ENCODE measurements around the gene CDH4.

CDH4 gene

GRCh38 chr20:61746147-61746646 is 494.1 kb downstream of the CDH4 start:
- DNase-seq: no peak

GRCh38 chr20:61746781-61747180 is 494.7 kb downstream of the CDH4 start:
- no peak for DNase-seq

- no peak for DNase-seq
Observed at GRCh38 chr20:61748376-61748775, 496.3 kb downstream of the CDH4 start.

GRCh38 chr20:61749406-61750075 is 497.5 kb downstream of the CDH4 start:
- DNase-seq: no peak

DNA sequence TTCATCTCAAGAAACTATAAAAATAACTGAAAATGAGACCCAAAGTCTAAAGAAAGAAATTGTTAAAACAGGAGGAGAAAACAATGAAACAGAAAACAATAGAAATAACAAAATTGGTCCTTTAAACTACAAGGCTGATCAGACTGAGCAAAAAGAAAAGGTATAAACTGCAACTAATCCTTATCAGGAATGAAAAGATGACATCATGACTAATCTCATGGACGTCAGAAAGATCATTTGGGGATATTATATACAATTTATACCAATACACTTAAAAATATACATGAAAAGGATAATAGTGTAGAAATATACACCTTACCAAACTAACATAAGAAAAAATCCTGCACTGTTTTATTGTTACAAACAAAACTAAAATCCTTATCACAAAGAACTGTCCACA is 498.0 kb downstream of the CDH4 start:
- DNase-seq: no peak

- DNase-seq: no peak
Observed at GRCh38 chr20:61752576-61752975, 500.5 kb downstream of the CDH4 start.

DNA sequence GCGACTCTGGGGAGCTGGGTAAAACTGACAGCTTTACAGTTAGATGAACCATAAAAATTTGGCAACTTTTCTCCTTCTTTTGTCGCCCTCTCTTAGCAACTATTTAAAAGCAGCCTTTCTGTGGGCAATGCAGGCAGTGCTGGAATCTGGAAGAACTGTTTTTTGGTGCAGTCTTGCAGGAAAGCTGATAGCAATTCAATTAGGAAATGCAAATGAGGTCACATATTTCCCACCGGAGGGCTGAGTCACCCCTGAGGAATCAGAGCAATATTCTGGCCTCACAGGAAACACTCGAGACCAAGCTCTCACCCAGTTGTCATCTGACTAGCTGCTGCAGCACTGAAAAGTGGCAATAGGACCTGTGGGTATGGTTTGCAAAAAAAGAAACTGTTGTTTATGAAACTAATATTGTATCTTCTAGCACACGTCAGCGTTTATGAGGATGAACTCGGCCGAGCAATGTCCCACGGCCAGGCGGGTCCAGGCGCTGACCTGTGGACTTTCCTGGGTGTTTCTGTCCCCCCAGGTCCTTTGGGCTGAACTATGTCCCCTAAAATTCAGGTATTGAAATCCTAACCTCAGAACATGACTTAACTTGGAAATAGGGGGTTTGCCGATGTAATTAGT is 501.4 kb downstream of the CDH4 start:
- DNase-seq: no peak

DNA sequence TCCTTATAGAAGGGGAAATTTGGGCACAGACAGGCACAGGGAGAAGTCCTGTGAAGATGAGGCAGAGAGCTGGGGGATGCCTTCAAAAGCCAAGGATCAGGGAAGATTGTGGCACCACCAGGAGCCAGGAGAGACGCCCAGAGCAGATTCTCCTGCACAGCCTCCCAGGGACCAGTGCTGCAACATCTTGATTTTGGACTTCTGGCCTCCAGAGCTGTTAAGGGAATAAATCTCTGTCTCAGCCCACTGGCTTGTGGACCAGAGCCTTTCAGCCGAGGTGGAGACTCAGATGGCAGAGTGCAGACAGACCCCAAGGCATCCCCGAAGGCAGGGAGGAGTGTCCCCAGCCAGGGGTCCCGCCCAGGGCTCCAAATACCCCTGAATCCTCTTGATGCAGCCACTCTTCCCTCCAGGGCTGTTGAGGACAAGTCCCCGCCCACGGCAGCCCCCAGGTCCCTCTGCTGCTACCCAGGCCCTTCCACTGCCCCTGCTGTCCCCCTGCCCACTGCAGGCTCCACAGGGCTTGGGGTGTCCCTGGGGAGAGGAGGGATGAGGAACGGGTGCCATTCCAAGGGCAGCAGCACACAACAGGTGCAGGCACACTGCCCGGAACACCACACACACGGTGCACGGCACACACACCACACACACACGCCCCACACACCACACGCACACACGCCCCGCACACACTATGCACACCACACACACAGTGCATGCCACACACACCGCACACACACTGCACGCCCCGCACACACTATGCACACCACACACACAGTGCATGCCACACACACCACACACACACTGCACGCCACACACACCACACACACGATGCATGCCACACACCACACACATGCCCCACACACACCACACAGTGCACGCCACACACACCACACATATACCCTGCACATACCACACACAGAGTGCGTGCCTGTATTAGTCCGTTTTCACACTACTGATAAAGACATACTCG is 502.2 kb downstream of the CDH4 start:
- no peak for DNase-seq

DNA sequence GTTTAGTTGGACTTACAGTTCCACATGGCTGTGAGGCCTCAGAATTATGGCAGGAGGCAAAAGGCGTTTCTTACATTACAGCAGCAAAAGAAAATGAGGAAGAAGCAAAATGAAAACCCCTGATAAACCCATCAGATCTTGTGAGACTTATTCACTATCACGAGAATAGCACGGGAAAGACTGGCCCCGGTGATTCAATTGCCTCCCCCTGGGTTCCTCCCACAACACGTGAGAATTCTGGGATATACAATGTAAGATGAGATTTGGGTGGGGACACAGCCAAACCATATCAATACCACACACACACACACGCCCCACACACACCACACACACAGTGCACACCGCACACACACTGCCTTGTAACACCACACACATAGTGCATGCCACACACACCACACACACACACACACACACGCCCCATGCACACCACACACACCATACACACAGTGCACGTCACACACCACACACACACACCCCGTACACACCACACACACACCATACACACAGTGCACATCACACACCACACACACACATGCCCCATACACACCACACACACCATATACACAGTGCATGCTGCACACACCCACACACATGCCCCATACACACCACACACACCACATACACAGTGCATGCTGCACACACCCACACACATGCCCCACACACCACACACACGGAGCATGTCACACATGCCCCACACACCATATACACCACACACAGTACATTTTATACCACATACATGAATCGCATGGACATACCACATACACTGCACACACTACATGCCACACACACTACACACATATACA is 503.1 kb downstream of the CDH4 start:
- no peak for DNase-seq

DNA sequence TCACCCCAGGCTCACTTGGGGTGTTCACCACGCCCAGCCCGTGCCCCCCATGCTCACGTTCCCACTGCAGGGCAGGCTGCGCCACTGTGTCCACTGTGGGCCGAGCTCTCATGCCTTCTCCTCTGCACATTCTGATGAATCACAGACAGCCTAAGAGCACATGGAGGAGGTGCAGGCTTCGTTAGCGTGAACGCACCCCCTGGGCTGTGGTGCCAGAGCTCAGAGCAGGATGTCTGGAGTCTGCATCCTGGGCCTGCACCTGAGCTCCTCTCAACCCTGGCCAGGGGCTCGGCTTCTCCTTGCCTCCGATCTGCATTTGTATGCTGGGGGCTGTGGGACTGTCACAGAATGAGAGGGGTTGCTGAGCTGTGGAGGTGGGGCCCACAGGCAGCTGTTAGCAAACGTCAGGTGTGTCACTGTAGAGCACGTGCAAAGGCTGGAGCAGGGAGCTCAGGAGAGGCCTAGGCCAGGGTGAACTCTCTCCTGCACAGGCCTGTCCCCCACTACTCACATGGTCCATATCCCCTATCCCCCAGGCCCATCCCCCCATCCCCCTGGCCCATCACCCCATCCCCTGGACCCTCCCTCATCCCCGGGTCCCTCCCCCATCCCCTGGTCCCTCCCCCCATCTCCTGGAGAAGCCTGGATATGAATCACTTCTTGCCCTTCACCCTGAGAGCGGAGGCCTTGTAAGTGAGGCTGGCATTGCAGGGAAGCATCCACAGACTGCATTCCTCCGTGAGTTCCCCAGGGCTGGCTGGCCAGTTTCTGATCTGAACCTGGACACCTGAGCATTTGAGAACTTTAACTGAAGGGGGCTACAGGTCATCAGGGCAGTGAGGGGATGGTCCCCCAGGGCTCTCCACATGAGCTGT is 504.1 kb downstream of the CDH4 start:
- DNase-seq: no peak

- DNase-seq: no peak
Observed at GRCh38 chr20:61756966-61757677, 505.1 kb downstream of the CDH4 start.

DNA sequence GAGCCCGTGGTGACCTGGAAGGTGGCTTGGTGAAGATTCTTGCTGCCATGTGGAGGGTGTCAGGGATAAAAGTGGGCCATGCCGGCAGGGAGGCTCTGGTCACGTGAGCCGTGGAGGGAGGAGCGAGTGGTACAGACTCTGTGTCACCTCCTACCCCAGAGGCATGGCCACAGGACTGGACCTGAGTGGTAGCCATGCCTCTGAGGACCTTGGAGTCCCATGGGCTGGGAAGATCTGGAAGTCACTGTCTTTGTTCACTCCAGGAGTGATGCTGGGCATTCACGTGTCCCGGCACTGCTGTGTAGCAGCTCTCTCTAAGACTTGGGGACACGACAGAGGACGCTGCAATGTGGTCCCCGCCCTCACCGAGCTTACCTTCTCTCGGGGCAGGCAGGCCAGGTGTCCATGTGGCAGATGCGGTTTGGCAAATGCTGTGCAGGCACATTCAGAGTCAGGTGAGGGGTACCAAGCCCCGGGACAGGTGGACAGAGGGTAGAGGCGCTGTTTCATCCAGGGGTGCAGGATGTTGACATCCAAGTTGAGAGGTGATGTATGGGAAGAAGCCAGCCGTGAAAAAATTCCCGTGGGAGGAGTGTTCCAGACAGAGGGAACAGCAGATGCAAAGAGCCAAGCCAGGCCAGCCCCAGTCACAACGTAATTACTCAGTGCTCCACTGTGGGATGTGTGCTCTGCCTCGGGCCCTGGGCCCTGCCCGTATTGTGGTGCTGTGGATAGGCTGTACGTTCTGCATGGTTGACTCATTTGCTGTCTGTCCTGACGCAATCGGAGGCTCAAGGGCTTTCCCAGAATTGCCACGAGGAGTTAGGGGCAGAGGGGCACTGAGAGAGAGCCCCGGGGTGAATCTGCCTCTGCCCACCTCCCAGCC is 505.9 kb downstream of the CDH4 start:
- no peak for DNase-seq

GRCh38 chr20:61758564-61759200 is 506.6 kb downstream of the CDH4 start:
- DNase-seq: no peak

DNA sequence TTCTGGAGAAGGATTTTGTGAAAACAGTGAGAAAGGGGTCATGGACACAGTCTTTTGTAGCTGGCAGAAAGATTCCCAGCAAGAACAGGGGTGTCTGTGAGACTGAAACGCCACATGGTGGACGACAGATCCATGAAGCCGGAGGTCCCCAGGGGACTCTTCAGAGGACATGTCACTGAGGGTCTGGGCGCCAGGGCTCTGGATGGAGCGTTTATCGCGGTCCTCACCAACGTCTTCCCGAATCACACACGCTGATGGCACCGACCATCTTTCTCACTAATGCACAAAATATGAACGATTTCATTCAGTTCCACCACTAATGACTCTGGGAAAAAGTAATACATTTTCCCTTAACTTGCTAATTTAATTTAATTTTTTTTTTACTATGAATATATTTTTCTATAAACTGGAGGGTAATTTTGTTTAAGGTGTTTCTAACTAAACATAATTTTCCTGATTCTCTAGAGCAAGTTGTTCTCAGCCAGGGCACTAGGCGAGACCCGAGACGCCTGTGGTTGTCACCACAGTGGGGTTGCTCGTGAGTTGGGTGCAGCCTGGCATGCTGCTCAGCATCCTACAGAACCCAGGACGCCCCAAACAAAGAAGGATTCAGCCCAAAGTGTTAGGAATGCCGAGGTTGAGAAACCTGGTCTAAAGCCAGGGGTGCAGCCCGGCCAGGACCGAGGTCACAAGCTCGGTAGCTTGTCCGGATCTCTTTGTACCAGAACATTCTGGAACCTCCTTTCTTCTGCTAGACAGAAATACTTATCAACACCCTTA is 507.4 kb downstream of the CDH4 start:
- DNase-seq: no peak

GRCh38 chr20:61760321-61760720 is 508.3 kb downstream of the CDH4 start:
- no peak for DNase-seq

DNA sequence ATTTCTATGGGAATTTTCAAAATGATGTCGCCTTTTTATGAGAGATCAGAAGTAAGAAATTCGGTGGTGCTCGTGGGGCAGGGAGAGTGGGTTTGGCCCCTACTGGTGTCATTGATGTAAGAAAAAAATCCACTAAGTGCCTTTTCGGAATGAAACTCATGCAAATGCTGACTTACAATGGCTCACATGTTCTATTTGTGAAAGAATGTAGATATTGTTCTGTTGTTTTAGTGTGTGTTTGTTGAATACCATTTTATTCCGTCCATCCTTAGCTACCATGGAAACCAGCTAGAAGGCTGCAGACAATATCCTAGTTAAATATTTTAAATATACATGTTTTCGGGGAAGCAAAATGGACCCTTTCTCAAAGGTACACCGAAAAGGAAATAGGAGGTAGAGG is 508.7 kb downstream of the CDH4 start:
- DNase-seq: no peak

- no peak for DNase-seq
Observed at GRCh38 chr20:61761453-61762166, 509.5 kb downstream of the CDH4 start.

- DNase-seq: no peak
Observed at GRCh38 chr20:61762167-61762710, 510.2 kb downstream of the CDH4 start.
